Calu3 (cell line): Measurements from ENCODE around the gene CXXC4. TPM values are rescaled to one million over a fixed set of nuclear protein-coding genes. Genes with fewer than 3 reads are reported as not detected.

ENCODE experiments used
- Bru-seq: library from RNA; stranded (reverse); fragments of 400-500 nt; gene quantifications from one replicate; lab custom pipeline; 2021; lab: Mats Ljungman, UMichigan
- BruChase-seq, 2 experiments: library from RNA; stranded (reverse); fragments of 400-500 nt; gene quantifications; one replicate each; lab custom pipeline; 2021; lab: Mats Ljungman, UMichigan
- BruUV-seq: library from RNA; stranded (reverse); fragments of 400-500 nt; replicated peaks from 2 replicates; lab custom pipeline; 2021; lab: Mats Ljungman, UMichigan
- CTCF ChIA-PET: fragments of 300-600 bp; sonication (Branson Sonifier 250); formaldehyde crosslinking; loops from one replicate; lab custom pipeline; 2022; ENCODE audit warnings: antibody characterized with exemption; lab: Charles Lee
- DNase-seq: peaks from one replicate; pipeline ENCODE4 v3.0.0; 2022
- H3K27ac Mint-ChIP-seq: one replicate; pipeline ENCODE4 v1.8.0; 2022; ENCODE audit warnings: mixed read lengths; ENCODE audit not compliant: unreplicated experiment
- H3K27me3 Mint-ChIP-seq: one replicate; pipeline ENCODE4 v1.8.0; 2022; ENCODE audit warnings: mixed read lengths; ENCODE audit not compliant: unreplicated experiment
- H3K36me3 Mint-ChIP-seq: one replicate; pipeline ENCODE4 v1.8.0; 2022; ENCODE audit warnings: mild to moderate bottlenecking, moderate library complexity, mixed read lengths; ENCODE audit not compliant: insufficient read depth, unreplicated experiment
- H3K4me1 Mint-ChIP-seq: one replicate; pipeline ENCODE4 v1.8.0; 2022; ENCODE audit warnings: mild to moderate bottlenecking, low read depth, mixed read lengths; ENCODE audit not compliant: unreplicated experiment
- H3K4me3 Mint-ChIP-seq: one replicate; pipeline ENCODE4 v1.8.0; 2022; ENCODE audit warnings: mild to moderate bottlenecking, low read depth, moderate library complexity, mixed read lengths; ENCODE audit not compliant: unreplicated experiment
- H3K9me3 Mint-ChIP-seq: one replicate; pipeline ENCODE4 v1.8.0; 2022; ENCODE audit warnings: low read depth, mixed read lengths; ENCODE audit not compliant: unreplicated experiment
- intact Hi-C: fragments of 100-400 bp; cut with micrococcal nuclease; formaldehyde crosslinking; loops from one replicate; pipeline ENCODE4 v1.10.0; 2022; ENCODE audit not compliant: unreplicated experiment
- long read RNA-seq: library from polyadenylated mRNA; stranded (forward); transcript quantifications from one replicate; pipeline ENCODE4 v2.0.0, GENCODE V29; 2022
- total RNA-seq: library from RNA; stranded (reverse); gene quantifications from 2 replicates; pipeline ENCODE4 v1.2.3, GENCODE V29; 2022
- TF ChIP-seq, protein P1 (sequence below): fragments of 200-600 bp; IDR thresholded peaks from one replicate; pipeline ENCODE4 v1.8.0; 2022; ENCODE audit warnings: antibody characterized with exemption; ENCODE audit not compliant: unreplicated experiment

Gene CXXC4
- total RNA-seq (0.66 and 1.3 TPM in 2 replicates), Bru-seq, nascent RNA (percentile 42 among the genes with signal in this experiment), BruChase-seq, experiment 1, labeled RNA remaining after a 6-hour chase (percentile 38 among the genes with signal in this experiment), BruChase-seq, experiment 2, labeled RNA remaining after a 2-hour chase (percentile 47 among the genes with signal in this experiment)
- long read RNA-seq, partial matches to known transcripts = 1 of 4 reads
- long read RNA-seq, other reads (novel, unspliced or antisense) = 3 of 4 reads

DNA sequence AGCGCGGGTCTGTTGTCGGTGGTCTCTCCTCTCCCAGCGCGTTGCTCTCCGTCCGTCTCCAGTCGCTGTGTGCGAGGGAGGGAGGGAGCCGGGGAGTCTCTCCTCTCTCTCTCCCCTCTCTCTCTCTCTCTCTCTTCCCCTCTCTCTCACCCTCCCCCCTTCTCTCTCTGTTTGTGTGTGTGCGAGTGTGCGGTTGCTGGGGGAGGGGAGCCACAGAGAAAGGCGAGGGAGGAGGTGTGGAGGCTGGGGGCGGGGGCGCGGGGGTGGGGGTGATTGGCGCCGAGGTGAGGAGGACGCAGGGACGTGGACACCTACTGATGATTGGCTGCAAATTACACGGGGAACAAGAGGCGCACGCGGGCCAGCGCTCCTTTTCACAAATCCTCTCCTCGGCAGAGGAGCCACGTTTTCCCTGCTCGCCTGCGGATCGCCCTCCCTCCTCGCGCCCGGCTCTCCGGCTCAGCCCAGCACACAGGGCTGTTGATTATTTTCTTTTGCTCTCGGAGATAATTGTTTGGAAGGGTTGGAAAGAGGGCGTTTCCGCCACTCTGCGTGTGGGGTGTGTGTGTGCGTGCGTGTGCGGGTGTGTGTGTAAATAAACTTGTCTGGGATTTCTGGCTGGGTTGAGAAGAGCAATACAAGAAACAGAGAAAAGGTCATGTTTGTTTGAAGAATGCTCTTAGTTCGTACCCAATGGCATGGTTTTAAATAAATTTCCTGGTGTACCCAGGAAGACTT, at the start of gene CXXC4:
CXXC4 (minus strand) TSS at position 73 of the 738 bp plus-strand sequence. CDS start 3,092 bp downstream, outside the sequence.
- peak within 1 kb of the TSS; percentile 85 for H3K27ac Mint-ChIP-seq
- CTCF ChIA-PET = no interaction called here
- H3K4me3 Mint-ChIP-seq = peak within 1 kb of the TSS; percentile 88
- peak; percentile 51 for DNase-seq
- intact Hi-C loops = no loop called here
- TF ChIP-seq, protein P1, sequence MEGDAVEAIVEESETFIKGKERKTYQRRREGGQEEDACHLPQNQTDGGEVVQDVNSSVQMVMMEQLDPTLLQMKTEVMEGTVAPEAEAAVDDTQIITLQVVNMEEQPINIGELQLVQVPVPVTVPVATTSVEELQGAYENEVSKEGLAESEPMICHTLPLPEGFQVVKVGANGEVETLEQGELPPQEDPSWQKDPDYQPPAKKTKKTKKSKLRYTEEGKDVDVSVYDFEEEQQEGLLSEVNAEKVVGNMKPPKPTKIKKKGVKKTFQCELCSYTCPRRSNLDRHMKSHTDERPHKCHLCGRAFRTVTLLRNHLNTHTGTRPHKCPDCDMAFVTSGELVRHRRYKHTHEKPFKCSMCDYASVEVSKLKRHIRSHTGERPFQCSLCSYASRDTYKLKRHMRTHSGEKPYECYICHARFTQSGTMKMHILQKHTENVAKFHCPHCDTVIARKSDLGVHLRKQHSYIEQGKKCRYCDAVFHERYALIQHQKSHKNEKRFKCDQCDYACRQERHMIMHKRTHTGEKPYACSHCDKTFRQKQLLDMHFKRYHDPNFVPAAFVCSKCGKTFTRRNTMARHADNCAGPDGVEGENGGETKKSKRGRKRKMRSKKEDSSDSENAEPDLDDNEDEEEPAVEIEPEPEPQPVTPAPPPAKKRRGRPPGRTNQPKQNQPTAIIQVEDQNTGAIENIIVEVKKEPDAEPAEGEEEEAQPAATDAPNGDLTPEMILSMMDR = no peak
- H3K4me1 Mint-ChIP-seq = peaks cover 14% of the 10 kb centered on the region
- no peaks in the 10 kb centered on the region for H3K27me3 Mint-ChIP-seq
- H3K36me3 Mint-ChIP-seq = peaks cover 37% of the 10 kb centered on the region
- TSS peak; percentile 51 for BruUV-seq
- no peaks in the 10 kb centered on the region for H3K9me3 Mint-ChIP-seq

DNA sequence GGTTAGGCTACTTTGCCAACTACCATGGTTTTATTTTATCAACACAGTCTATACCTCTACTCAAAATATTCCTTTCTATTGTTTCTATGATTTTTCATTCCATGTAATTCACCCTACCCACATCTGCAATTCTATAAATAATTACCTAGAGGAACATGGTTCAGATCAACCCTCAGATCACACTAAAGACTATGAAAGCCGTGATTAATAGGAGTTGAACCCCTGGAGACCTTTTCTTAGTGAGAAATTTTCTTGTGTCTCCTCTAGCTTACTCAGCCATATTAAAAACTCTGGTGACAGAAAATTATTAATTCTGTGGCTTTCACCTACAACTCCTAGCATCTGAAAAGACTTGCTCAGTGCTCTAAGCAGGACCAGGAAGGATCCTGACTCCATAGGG, 38.5 kb upstream of the CXXC4 start:
- H3K36me3 Mint-ChIP-seq = no peaks in the 10 kb centered on the region
- DNase-seq = no peak
- no TSS peak for BruUV-seq
- no peak overlapping the region for H3K4me3 Mint-ChIP-seq
- CTCF ChIA-PET = no interaction called here
- H3K27ac Mint-ChIP-seq = no peak overlapping the region
- intact Hi-C loops = no loop called here
- TF ChIP-seq, protein P1 = no peak
- H3K9me3 Mint-ChIP-seq = no peaks in the 10 kb centered on the region
- H3K4me1 Mint-ChIP-seq = no peaks in the 10 kb centered on the region
- H3K27me3 Mint-ChIP-seq = no peaks in the 10 kb centered on the region

DNA sequence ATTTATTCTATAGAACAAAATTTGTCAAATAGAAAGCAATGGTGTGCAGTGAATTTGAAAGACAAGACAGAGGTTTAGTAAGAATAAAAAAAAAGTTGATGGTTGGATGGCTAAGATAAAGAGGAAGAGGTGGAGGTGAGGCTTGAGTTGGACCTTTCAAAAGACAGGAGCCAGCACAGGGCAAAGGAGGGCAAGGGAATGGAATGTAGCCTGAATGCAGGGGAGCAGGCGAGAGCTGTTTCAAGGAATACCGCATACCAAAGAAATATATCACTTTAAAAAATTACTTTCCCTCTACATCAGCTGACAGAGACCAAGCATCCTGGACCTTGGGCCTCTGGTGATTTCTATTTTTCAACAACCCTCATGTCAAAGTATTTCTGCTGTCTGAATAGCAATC, 38.0 kb upstream of the CXXC4 start:
- Mint-ChIP-seq H3K36me3 (no peaks in the 10 kb centered on the region), H3K4me3 (no peak overlapping the region), H3K4me1 (no peaks in the 10 kb centered on the region), H3K9me3 (no peaks in the 10 kb centered on the region), H3K27me3 (no peaks in the 10 kb centered on the region), H3K27ac (no peak overlapping the region)
- TF ChIP-seq, protein P1 = no peak
- CTCF ChIA-PET = interaction anchor here (0.7 kb wide), 1 partner anchor 14 kb away, joined by 3 read pairs; no protein-coding TSS in a partner anchor
- BruUV-seq = no TSS peak
- intact Hi-C loops = no loop called here
- DNase-seq = no peak

DNA sequence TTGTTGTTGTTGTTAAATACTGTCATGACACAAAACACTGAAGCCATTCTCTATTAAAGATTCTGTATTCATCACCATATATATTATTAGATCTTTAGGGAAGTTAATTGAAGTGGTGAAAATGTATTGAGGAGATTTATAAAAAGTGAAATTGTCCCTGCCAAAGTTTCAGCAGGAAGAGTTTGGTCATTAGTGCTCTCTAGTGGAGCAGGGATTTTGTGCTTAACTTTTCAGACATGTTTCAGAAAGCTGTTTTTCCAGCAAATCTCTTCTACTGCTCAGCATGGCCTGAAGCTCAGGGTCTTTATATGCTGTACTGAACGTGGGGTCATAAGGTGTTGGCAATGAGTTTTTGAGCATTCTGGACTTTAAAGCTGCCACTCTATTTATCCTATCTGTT, 36.7 kb upstream of the CXXC4 start:
- CTCF ChIA-PET = no interaction called here
- intact Hi-C loops = no loop called here
- DNase-seq = no peak
- H3K9me3 Mint-ChIP-seq = no peaks in the 10 kb centered on the region
- H3K4me3 Mint-ChIP-seq = no peak overlapping the region
- H3K27me3 Mint-ChIP-seq = no peaks in the 10 kb centered on the region
- H3K27ac Mint-ChIP-seq = no peak overlapping the region
- BruUV-seq = no TSS peak
- TF ChIP-seq, protein P1 = no peak
- no peaks in the 10 kb centered on the region for H3K36me3 Mint-ChIP-seq
- no peaks in the 10 kb centered on the region for H3K4me1 Mint-ChIP-seq
